ENCODE data around the gene MATK. TPM values are rescaled to one million over a fixed set of nuclear protein-coding genes. Genes with fewer than 3 reads are reported as not detected.

The MATK gene
- polyA plus RNA-seq, 4 donors: 3.6 to 29.5 (median 6.5) TPM

DNA sequence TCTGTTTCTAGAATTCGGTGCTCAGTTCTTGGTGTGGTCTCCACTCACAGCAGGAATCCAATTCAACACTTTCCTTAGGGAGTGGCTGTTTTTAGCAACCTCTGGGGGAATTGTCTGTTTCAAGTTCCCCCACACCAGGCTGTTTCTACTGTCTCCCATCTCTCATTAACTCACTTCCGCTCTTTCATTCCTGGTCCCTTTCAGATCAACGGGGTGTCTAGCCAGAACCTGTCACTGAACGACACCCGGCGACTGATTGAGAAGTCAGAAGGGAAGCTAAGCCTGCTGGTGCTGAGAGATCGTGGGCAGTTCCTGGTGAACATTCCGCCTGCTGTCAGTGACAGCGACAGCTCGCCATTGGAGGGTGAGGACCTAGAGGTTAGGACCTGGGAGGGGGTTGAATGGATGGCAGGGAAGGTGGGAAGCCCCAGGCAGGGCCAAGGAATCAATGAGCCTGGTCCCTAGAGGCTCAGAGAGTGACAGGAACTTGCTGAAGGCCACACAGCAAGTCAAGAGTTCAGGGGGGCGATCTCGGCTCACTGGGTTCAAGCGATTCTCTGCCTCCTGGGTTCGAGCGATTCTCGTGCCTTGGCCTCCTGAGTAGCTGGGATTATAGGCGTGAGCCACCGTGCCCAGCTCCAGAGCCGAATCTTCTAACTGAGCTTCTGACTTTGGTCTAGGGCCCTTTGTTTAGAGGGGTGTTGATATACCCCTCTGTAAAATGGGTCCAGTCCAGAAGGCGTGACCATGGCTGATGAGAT lies 52.5 kb downstream of the MATK start:
- FAIRE-seq: no peak
- no peak for DNase-seq
- H3K4me1 ChIP-seq (ENCODE audit: control insufficient read depth in 3 of 3, insufficient read depth in 2 of 3, low read depth in 1 of 3, low read length in 2 of 3): no peaks in the 10 kb centered on the region
- H3K4me3 ChIP-seq (ENCODE audit: low read depth in 1 of 3, low read length in 3 of 3): no peak overlapping the region
- peaks cover 0 to 8% of the 10 kb centered on the region in 2 donors for H3K9me3 ChIP-seq (ENCODE audit: control insufficient read depth in 2 of 2, insufficient read depth in 1 of 2, low read depth in 1 of 2, low read length in 1 of 2)
- no peaks in the 10 kb centered on the region for H3K27me3 ChIP-seq (ENCODE audit: control insufficient read depth in 3 of 3, insufficient read depth in 3 of 3, low read length in 3 of 3)
- WGBS, 3 donors: 81 to 89% (median 88%) methylated on average over 19 to 20 of the region's 20 CpGs
- H3K36me3 ChIP-seq (ENCODE audit: control insufficient read depth in 3 of 3, insufficient read depth in 2 of 3, low read depth in 1 of 3, low read length in 3 of 3): peaks cover 6 to 87% (median 21%) of the 10 kb centered on the region in 3 donors
- no peak overlapping the region for H3K27ac ChIP-seq (ENCODE audit: low read depth in 1 of 3, low read length in 2 of 3)

DNA sequence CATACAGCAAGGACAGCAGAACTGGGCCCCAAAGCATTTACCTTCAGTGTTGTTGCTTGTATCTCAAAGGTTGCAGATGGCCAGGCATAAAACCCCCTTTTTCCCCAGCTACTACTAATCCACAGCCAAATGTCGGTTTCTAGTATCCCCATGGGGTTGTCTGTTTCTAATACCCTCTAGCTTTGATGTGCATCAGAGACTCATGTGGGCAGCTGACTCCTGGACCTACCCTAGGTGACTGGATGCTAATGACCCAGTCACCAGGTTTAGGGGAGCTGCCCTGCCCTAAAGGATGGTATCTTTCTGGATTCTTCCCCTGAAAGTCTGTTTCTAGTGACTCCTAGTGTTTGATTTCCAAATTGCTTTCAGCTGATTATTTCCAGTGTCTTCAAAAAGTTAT lies 54.1 kb downstream of the MATK start:
- peaks cover 6 to 83% (median 15%) of the 10 kb centered on the region in 3 donors for H3K36me3 ChIP-seq (ENCODE audit: control insufficient read depth in 3 of 3, insufficient read depth in 2 of 3, low read depth in 1 of 3, low read length in 3 of 3)
- no peak overlapping the region for H3K4me3 ChIP-seq (ENCODE audit: low read depth in 1 of 3, low read length in 3 of 3)
- H3K4me1 ChIP-seq (ENCODE audit: control insufficient read depth in 3 of 3, insufficient read depth in 2 of 3, low read depth in 1 of 3, low read length in 2 of 3): no peaks in the 10 kb centered on the region
- no peak overlapping the region for H3K27ac ChIP-seq (ENCODE audit: low read depth in 1 of 3, low read length in 2 of 3)
- no peak for FAIRE-seq
- H3K27me3 ChIP-seq (ENCODE audit: control insufficient read depth in 3 of 3, insufficient read depth in 3 of 3, low read length in 3 of 3): no peaks in the 10 kb centered on the region
- peaks cover 0 to 11% of the 10 kb centered on the region in 2 donors for H3K9me3 ChIP-seq (ENCODE audit: control insufficient read depth in 2 of 2, insufficient read depth in 1 of 2, low read depth in 1 of 2, low read length in 1 of 2)
- WGBS, 3 donors: 94 to 100% (median 95%) methylated on average over 1 of the region's 1 CpG
- no peak for DNase-seq

DNA sequence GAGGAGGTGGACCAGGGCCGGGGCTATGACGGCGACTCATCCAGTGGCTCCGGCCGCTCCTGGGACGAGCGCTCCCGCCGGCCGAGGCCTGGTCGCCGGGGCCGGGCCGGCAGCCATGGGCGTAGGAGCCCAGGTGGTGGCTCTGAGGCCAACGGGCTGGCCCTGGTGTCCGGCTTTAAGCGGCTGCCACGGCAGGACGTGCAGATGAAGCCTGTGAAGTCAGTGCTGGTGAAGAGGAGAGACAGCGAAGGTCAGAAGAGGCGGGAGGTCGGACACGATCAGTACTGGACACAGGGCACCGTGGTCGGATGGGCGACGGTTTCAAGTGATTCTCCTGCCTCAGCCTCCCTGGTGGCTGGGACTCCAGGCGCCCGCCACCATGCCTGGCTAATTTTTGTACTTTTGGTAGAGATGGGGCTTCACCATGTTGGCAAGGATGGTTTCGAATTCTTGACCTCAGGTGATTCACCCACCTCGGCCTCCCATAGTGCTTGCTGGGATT lies 55.7 kb downstream of the MATK start:
- FAIRE-seq: no peak
- 93 to 94% (median 93%) methylated on average over 29 to 32 of the region's 32 CpGs for WGBS, 3 donors

More for the DNA sequence above, 55.7 kb downstream of the MATK start:
- no peaks in the 10 kb centered on the region for H3K27me3 ChIP-seq (ENCODE audit: control insufficient read depth in 3 of 3, insufficient read depth in 3 of 3, low read length in 3 of 3)
- H3K4me3 ChIP-seq (ENCODE audit: low read depth in 1 of 3, low read length in 3 of 3): no peak overlapping the region
- H3K9me3 ChIP-seq (ENCODE audit: control insufficient read depth in 2 of 2, insufficient read depth in 1 of 2, low read depth in 1 of 2, low read length in 1 of 2): peaks cover 0 to 11% of the 10 kb centered on the region in 2 donors
- peaks cover 6 to 71% (median 7%) of the 10 kb centered on the region in 3 donors for H3K36me3 ChIP-seq (ENCODE audit: control insufficient read depth in 3 of 3, insufficient read depth in 2 of 3, low read depth in 1 of 3, low read length in 3 of 3)
- H3K27ac ChIP-seq (ENCODE audit: low read depth in 1 of 3, low read length in 2 of 3): no peak overlapping the region
- H3K4me1 ChIP-seq (ENCODE audit: control insufficient read depth in 3 of 3, insufficient read depth in 2 of 3, low read depth in 1 of 3, low read length in 2 of 3): peaks cover 0 to 5% (median 0%) of the 10 kb centered on the region in 3 donors
- DNase-seq: no peak

Other genes starting within 250 kb of the MATK start
- gene TEKTIP1, start 247.2 kb downstream of the MATK start, polyA plus RNA-seq: 1 to 10 TPM in 2 of 4 donors, under 1 TPM in 1, not detected in 1; 0.73 to 3.3 (median 1.3) TPM
- 10 to 100 TPM; 10.3 to 52.4 (median 22.0) TPM for gene MFSD12, start 228.8 kb downstream of the MATK start, polyA plus RNA-seq
- gene HMG20B, start 213.4 kb downstream of the MATK start, polyA plus RNA-seq: 10 to 100 TPM; 66.3 to 82.1 (median 72.5) TPM
- gene GIPC3, start 200.9 kb downstream of the MATK start, polyA plus RNA-seq: 1 to 10 TPM in 1 of 4 donors, under 1 TPM in 2, not detected in 1; 0.54 to 1.1 (median 0.62) TPM
- gene TBXA2R, start 179.5 kb downstream of the MATK start, polyA plus RNA-seq: 1 to 10 TPM in 2 of 4 donors, not detected in 2; 1.2 to 2.1 TPM
- 10 to 100 TPM; 11.9 to 16.9 (median 14.7) TPM for gene CACTIN, start 159.6 kb downstream of the MATK start, polyA plus RNA-seq
- 10 to 100 TPM in 3 of 4 donors, 1 to 10 TPM in 1; 7.3 to 19.5 (median 13.5) TPM for gene PIP5K1C, start 85.9 kb downstream of the MATK start, polyA plus RNA-seq
- gene TJP3, start 78.0 kb downstream of the MATK start, polyA plus RNA-seq: 100 to 1,000 TPM in 2 of 4 donors, 10 to 100 TPM in 2; 74.5 to 385 (median 188) TPM
- gene APBA3, start 24.7 kb downstream of the MATK start, polyA plus RNA-seq: 10 to 100 TPM; 13.1 to 20.8 (median 16.5) TPM
- gene MRPL54, start 23.7 kb downstream of the MATK start, polyA plus RNA-seq: 100 to 1,000 TPM in 2 of 4 donors, 10 to 100 TPM in 2; 54.1 to 170 (median 125) TPM
- gene RAX2, start 14.2 kb downstream of the MATK start, polyA plus RNA-seq: not detected
- under 1 TPM in 2 of 4 donors, not detected in 2; 0.43 to 0.75 TPM for gene ZFR2, start 82.7 kb upstream of the MATK start, polyA plus RNA-seq
- 1 to 10 TPM in 1 of 4 donors, under 1 TPM in 2, not detected in 1; 0.27 to 3.0 (median 0.34) TPM for gene ATCAY, start 94.3 kb upstream of the MATK start, polyA plus RNA-seq
- gene NMRK2, start 146.7 kb upstream of the MATK start, polyA plus RNA-seq: 1 to 10 TPM in 2 of 4 donors, under 1 TPM in 2; 0.43 to 6.8 (median 1.4) TPM
- gene DAPK3, start 184.7 kb upstream of the MATK start, polyA plus RNA-seq: 10 to 100 TPM; 41.7 to 72.4 (median 60.5) TPM
- 1,000 to 10,000 TPM in 3 of 4 donors, 100 to 1,000 TPM in 1; 962 to 2,089 (median 1,615) TPM for gene EEF2, start 199.1 kb upstream of the MATK start, polyA plus RNA-seq
- gene PIAS4, start 221.4 kb upstream of the MATK start, polyA plus RNA-seq: 10 to 100 TPM; 10.8 to 30.4 (median 13.1) TPM